Measurements from ENCODE around the gene SYT13.
"Not testable (repeated sequence)": the region's sequence is repeated elsewhere in the genome, so short reads cannot be mapped to it uniquely, and the experiment has no call there.

Gene SYT13

GRCh38 chr11:45250035-45250718 lies 36.0 kb downstream of the SYT13 start:
- peak in 2 of 56 donors; percentile 10 to 11 for DNase-seq

GRCh38 chr11:45249372-45249771 lies 36.8 kb downstream of the SYT13 start:
- DNase-seq, result not testable (repeated sequence)

DNA sequence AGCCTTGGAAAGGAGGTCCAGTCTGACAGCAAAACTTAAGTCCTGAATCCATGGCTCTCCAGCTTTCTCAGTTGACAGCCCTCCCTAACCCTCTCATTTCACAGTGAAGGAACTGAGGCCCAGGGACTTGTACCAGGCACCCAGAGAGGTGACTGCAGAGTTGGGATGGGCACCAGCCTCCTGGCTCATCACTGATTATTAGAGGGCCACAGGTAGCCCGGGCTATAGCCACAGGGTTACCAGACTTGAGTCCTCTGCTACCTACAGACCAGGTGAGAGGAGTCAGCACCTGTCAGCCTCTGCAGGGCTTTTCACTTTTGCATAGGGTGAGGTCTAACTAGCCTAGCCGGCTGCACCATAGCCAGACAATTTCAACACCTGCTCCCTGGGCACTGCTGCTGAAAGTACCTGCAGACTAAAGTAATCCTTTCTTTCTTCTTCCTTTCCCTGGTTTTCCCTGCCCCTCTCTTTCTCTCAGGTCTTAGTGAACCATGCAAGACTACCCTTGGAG lies 37.6 kb downstream of the SYT13 start:
- DNase-seq, result no peak

GRCh38 chr11:45247433-45247832 lies 38.7 kb downstream of the SYT13 start:
- no peak for DNase-seq

DNA sequence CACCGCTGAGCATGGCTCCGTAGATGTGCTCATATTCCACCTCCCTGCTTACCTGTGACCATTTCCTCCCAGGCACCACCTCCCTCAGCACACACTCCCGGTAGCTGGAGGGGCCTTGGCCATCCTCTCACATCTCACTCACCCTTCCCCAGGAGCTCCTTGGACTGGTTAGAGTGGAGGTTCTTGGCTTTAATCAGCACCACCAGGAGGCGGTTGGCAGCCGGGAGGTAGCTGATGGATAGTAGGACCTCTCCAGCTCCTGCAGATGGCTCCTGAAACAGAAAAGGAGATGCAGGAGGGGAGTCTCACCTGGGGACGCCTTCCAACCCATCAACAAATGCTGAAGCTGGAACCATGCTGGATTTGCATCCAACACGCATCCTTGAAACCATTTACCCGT lies 39.9 kb downstream of the SYT13 start:
- no peak for DNase-seq

DNA sequence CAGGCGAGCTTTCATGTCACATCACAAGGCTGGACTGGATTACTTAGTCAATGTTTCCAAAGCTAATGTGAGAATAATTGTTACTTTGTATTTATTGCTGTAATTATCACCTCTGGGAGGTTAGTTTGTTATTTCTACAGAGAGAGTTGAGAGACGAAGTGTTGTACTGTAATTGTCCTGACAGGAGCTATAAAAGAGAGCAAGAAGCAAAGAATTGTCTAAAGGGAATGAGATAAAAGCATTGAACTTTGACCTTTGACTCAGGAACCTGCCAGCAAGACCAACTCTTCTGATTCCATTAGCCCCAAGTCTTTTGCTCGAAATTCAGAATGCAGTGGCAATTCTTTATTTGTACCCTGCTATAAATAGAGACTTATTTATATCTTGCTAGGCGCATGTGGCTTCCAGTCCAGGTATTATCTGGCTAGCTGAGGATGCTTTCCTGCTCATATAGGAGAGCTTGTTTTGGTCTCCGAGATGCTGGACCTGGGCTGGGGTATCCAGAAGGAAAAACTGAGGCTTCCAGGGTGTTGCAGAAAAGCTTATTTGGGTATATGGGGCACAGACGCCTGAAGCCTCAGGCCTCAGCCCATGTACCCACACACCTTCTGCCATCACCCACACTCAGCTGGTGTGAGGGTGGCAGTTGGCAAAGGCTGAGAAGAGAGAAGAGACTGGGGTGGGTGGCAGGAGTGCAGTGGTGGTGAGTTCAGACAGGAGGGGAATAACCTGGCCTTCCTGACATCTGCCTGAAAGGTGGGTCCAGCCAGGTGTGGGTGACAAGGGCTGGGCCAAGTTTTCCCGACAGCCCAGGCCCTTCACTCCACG lies 40.7 kb downstream of the SYT13 start:
- peak in 3 of 56 donors; percentile 8 to 35 (median 22) for DNase-seq

DNA sequence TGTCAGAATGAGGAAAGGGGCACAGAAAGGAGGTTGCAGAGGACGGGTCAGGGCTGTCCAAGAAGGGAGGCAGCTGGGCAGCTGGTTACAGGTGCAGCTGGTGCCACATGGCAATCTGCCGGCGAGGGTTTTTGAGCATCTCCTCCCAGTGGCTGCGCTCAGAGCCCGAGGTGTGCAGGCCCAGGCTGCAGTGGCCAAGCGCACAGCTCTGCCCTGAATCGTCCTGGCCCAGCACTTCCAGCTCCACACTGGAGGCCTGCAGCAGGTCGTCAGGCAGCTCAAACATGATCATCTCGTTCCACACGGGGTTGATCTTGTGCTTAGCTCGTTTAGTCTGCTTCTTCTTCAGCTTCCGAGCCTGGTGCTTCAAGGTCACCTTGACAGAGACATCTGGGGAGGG lies 42.2 kb downstream of the SYT13 start:
- no peak for DNase-seq

GRCh38 chr11:45239733-45240132 lies 46.4 kb downstream of the SYT13 start:
- DNase-seq, result no peak

GRCh38 chr11:45238724-45239123 lies 47.4 kb downstream of the SYT13 start:
- DNase-seq, result no peak

- DNase-seq, result no peak
These were observed 48.3 kb downstream of the SYT13 start for GRCh38 chr11:45237711-45238315.

- DNase-seq, result no peak
These were observed 51.7 kb downstream of the SYT13 start for GRCh38 chr11:45234306-45235006.

- DNase-seq, result no peak
These were observed 52.4 kb downstream of the SYT13 start for GRCh38 chr11:45233804-45234170.

GRCh38 chr11:45233121-45233803 lies 52.9 kb downstream of the SYT13 start:
- peak in 22 of 56 donors; percentile 7 to 56 (median 28) for DNase-seq

DNA sequence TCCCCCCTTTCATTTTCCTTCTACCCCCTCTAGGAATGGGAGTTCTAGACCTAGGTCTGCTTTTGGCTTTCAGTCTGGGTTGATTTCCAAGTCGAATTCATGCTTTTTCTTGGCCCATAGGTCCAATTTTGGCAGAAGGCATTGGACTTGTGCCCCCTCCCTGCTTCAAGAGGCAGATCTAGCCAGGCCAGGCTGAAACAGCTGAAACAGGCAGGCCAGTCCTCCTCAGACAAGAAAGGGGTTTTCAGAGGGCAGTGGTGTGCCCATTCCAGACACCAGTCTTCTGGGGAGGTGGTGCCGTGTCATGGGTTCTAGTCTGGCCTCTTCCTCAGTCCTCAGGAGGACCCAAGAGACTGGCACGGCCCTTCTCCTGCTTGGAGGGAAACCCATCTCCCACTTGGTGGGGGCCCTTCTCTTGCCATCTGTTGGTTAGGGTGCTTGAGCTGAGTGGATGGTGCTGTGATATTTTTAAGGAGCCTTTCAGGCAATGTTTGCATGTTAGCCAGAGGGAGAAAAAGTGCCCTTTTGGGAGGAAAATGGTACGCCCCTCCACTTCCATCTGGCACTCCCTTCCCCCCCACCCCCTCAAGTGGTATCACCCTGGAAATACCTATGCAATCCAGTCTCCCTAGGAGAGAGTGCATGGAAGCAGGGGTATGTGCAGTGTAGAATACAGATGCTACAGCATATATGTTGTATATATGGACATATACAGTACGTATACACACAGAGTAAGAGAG lies 53.6 kb downstream of the SYT13 start:
- no peak for DNase-seq

GRCh38 chr11:45229401-45230020 lies 56.6 kb downstream of the SYT13 start:
- DNase-seq, result no peak

DNA sequence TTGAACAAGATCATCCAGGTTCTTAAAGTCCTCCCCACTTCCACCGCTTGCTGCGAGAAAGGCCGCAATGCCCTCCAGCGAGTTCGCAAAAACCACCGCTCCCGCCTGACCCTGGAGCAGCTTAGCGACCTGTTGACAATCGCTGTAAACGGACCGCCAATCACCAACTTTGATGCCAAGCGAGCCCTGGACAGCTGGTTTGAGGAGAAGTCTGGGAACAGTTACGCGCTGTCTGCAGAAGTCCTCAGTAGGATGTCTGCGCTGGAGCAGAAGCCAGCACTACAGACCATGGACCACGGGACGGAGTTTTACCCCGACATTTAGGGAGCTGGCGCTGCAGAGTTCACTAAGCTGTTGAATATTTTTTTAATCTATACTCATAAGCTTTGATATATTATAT lies 58.3 kb downstream of the SYT13 start:
- no peak for DNase-seq

DNA sequence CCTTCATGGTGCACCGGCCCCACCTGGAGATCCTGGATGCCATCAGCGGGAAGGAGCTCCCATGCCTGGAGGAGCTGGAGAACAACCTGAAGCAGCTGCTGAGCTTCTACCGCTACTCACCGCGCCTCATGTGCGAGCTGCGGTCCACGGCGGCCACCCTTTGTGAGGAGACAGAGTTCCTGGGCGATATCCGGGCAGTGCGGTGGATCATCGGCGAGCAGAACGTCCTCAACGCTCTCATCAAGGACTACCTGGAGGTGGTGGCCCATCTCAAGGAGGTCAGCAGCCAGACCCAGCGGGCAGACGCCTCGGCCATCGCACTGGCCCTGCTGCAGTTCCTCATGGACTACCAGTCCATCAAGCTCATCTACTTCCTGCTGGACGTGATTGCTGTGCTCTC lies 59.2 kb downstream of the SYT13 start:
- no peak for DNase-seq

DNA sequence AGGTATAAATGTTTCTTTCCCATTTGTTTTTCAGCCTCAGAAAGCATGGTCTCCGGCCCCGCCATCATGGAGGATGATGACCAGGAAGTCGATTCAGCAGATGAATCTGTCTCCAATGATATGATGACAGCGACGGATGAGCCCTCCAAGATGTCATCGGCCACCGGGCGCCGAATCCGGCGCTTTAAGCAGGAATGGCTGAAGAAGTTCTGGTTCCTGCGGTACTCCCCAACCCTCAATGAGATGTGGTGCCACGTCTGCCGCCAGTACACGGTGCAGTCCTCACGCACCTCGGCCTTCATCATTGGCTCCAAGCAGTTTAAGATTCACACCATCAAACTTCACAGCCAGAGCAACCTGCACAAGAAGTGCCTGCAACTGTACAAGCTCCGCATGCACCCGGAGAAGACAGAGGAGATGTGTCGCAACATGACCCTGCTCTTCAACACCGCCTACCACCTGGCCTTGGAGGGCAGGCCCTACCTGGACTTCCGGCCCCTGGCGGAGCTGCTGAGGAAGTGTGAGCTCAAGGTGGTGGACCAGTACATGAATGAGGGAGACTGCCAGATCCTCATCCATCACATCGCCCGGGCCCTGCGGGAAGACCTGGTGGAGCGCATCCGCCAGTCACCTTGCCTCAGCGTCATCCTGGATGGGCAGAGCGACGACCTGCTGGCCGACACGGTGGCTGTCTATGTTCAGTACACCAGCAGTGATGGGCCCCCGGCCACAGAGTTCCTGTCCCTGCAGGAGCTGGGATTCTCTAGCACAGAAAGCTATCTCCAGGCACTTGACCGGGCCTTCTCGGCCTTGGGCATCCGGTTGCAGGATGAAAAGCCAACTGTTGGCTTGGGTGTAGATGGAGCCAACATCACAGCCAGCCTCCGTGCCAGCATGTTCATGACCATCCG lies 59.9 kb downstream of the SYT13 start:
- DNase-seq, result no peak

- no peak for DNase-seq
These were observed 60.9 kb downstream of the SYT13 start for GRCh38 chr11:45225277-45225676.
